ENCODE measurements around the gene PPRC1.

Gene PPRC1

GRCh38 chr10:102132563-102133372, at the start of gene PPRC1:
Gene PPRC1 (plus strand): TSS chr10:102133040. CDS start chr10:102133069, 29 bp downstream.
- DNase-seq, result peak; percentile 85 to 93

- DNase-seq, result no peak
These were observed 49.3 kb upstream of the PPRC1 start for GRCh38 chr10:102083541-102083940.

- no peak for DNase-seq
These were observed 47.5 kb upstream of the PPRC1 start for GRCh38 chr10:102085336-102085735.

GRCh38 chr10:102086196-102086595, 46.6 kb upstream of the PPRC1 start:
- DNase-seq, result no peak

GRCh38 chr10:102090772-102091171, 42.1 kb upstream of the PPRC1 start:
- no peak for DNase-seq

GRCh38 chr10:102096449-102096848, 36.4 kb upstream of the PPRC1 start:
- DNase-seq, result no peak

- DNase-seq, result peak in 1 of 2 experiments; percentile 7
These were observed 31.7 kb upstream of the PPRC1 start for GRCh38 chr10:102101152-102101551.

GRCh38 chr10:102102421-102102820, 30.4 kb upstream of the PPRC1 start:
- DNase-seq, result no peak

- DNase-seq, result no peak
These were observed 25.8 kb upstream of the PPRC1 start for GRCh38 chr10:102106998-102107397.

- no peak for DNase-seq
These were observed 23.4 kb upstream of the PPRC1 start for GRCh38 chr10:102109166-102110116.

GRCh38 chr10:102111276-102111675, 21.6 kb upstream of the PPRC1 start:
- DNase-seq, result no peak

GRCh38 chr10:102112210-102112817, 20.5 kb upstream of the PPRC1 start:
- DNase-seq, result no peak

GRCh38 chr10:102113261-102113955, 19.4 kb upstream of the PPRC1 start:
- DNase-seq, result no peak

GRCh38 chr10:102113956-102114857, 18.6 kb upstream of the PPRC1 start:
- DNase-seq, result peak; percentile 22 to 61

- DNase-seq, result peak; percentile 29 to 64
These were observed 17.8 kb upstream of the PPRC1 start for GRCh38 chr10:102114861-102115618.

- no peak for DNase-seq
These were observed 17.1 kb upstream of the PPRC1 start for GRCh38 chr10:102115775-102116174.

- DNase-seq, result no peak
These were observed 16.2 kb upstream of the PPRC1 start for GRCh38 chr10:102116656-102117055.

GRCh38 chr10:102117391-102118159, 15.3 kb upstream of the PPRC1 start:
- DNase-seq, result peak; percentile 46 to 67

- peak; percentile 43 to 50 for DNase-seq
These were observed 14.0 kb upstream of the PPRC1 start for GRCh38 chr10:102118867-102119266.

Measured in NCI-H524 (cell line).